ENCODE data around the gene TBC1D26.

DNA sequence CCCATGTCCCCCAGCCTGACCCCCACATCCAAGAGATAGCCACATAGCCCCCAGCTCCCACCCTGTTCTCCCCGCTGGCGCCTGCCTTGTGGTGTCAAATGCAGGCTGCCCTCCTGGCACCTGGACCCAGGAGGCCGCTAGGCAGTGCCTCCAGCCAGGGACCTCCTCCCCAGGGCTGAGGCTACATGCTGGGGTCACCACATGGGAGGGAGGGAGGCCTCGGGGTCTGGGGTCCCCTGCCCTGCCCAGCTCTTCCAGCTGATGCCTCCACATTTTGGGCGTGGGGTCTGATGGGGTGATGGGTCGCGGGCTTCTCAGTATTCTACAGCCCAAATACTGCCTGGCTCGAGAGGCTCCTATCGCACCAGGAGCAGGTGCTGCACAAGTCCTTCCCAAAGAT is 9.5 kb downstream of the TBC1D26 start:
- TF ChIP-seq, protein P1, sequence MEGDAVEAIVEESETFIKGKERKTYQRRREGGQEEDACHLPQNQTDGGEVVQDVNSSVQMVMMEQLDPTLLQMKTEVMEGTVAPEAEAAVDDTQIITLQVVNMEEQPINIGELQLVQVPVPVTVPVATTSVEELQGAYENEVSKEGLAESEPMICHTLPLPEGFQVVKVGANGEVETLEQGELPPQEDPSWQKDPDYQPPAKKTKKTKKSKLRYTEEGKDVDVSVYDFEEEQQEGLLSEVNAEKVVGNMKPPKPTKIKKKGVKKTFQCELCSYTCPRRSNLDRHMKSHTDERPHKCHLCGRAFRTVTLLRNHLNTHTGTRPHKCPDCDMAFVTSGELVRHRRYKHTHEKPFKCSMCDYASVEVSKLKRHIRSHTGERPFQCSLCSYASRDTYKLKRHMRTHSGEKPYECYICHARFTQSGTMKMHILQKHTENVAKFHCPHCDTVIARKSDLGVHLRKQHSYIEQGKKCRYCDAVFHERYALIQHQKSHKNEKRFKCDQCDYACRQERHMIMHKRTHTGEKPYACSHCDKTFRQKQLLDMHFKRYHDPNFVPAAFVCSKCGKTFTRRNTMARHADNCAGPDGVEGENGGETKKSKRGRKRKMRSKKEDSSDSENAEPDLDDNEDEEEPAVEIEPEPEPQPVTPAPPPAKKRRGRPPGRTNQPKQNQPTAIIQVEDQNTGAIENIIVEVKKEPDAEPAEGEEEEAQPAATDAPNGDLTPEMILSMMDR (IDR thresholded peaks at IDR 0.05; ENCODE audit: insufficient read depth, low read depth, low read length), result no peak
- TF ChIP-seq EZH2 (IDR thresholded peaks at IDR 0.05; ENCODE audit: insufficient read depth, low read length), result no peak
